SU-DHL-6 (cell line): Measurements from ENCODE around the gene SURF6.

Experiments used
- H2AFZ ChIP-seq: fragments of 200-600 bp; sonication (generic); 2 replicates; pipeline ENCODE4 v1.6.1; 2014; ENCODE audit warnings: low read depth, mild to moderate bottlenecking, moderate library complexity, mixed read lengths, antibody characterized with exemption, low read length; ENCODE audit not compliant: severe bottlenecking
- H3F3A ChIP-seq: fragments of 200-600 bp; shearing (Covaris generic); 2 replicates; pipeline ENCODE4 v1.6.0; 2016; ENCODE audit warnings: antibody characterized with exemption, mild to moderate bottlenecking; ENCODE audit not compliant: insufficient read depth
- H3K27ac ChIP-seq: fragments of 200-600 bp; sonication (generic); 2 replicates; pipeline ENCODE4 v1.5.1; 2016; ENCODE audit warnings: low read depth, mild to moderate bottlenecking, low read length, moderate library complexity, mixed read lengths
- H3K27me3 ChIP-seq: fragments of 200-600 bp; sonication (generic), shearing (Covaris generic); 2 replicates; pipeline ENCODE4 v1.6.0; 2014; ENCODE audit warnings: mild to moderate bottlenecking, low read length
- H3K36me3 ChIP-seq: fragments of 200-600 bp; sonication (generic); 2 replicates; pipeline ENCODE4 v1.6.1; 2014; ENCODE audit warnings: mild to moderate bottlenecking, low read length, mixed read lengths
- H3K4me2 ChIP-seq: fragments of 300-600, 200-600 bp; shearing (Covaris generic), sonication (generic); 2 replicates; pipeline ENCODE4 v1.6.0; 2014; ENCODE audit warnings: low read length, low read depth, mild to moderate bottlenecking; ENCODE audit not compliant: poor library complexity, severe bottlenecking
- H3K4me3 ChIP-seq: fragments of 200-600 bp; sonication (generic); 2 replicates; pipeline ENCODE4 v1.5.1; 2014; ENCODE audit warnings: antibody characterized with exemption, low read length, mild to moderate bottlenecking, mixed read lengths; ENCODE audit not compliant: insufficient read depth, poor library complexity, severe bottlenecking
- H3K79me2 ChIP-seq: fragments of 200-600 bp; sonication (generic); 2 replicates; pipeline ENCODE4 v1.6.1; 2014; ENCODE audit warnings: mild to moderate bottlenecking, low read length, moderate library complexity; ENCODE audit not compliant: insufficient read depth
- H3K9ac ChIP-seq: fragments of 200-600 bp; sonication (generic); 2 replicates; pipeline ENCODE4 v1.7.0; 2014; ENCODE audit warnings: mild to moderate bottlenecking, low read length
- H3K9me2 ChIP-seq: fragments of 200-600 bp; sonication (generic); replicated peaks from 2 replicates; pipeline ENCODE4 v1.6.1; 2014; ENCODE audit warnings: low read length; ENCODE audit not compliant: insufficient read depth
- H3K9me3 ChIP-seq: fragments of 200-600 bp; sonication (generic); 2 replicates; pipeline ENCODE4 v1.6.1; 2014; ENCODE audit warnings: low read length, mixed read lengths; ENCODE audit not compliant: insufficient read depth
- H4K20me1 ChIP-seq: fragments of 200-600 bp; sonication (generic); 2 replicates; pipeline ENCODE4 v1.6.1; 2014; ENCODE audit warnings: low read depth, mild to moderate bottlenecking, antibody characterized with exemption, low read length, moderate library complexity, mixed read lengths
- CTCF ChIP-seq: fragments of 200-600 bp; sonication (generic); IDR thresholded peaks from one replicate; pipeline ENCODE4 v1.5.1; 2017; ENCODE audit warnings: antibody characterized with exemption, mild to moderate bottlenecking, low read length, moderate library complexity; ENCODE audit not compliant: insufficient read depth, poor library complexity, severe bottlenecking
- EZH2phosphoT487 ChIP-seq: fragments of 200-600 bp; sonication (generic), shearing (Covaris generic); conservative IDR thresholded peaks from 2 replicates; pipeline ENCODE4 v1.6.1; 2018; ENCODE audit warnings: mild to moderate bottlenecking, antibody characterized with exemption, low read length, moderate library complexity, mixed read lengths

The SURF6 gene

GRCh38 chr9:133369933-133370332 is 33.9 kb upstream of the SURF6 start:
- Histone ChIP-seq H3K27ac (no peak overlapping the region), H3K9me3 (no peaks in the 10 kb centered on the region), H3F3A (no peaks in the 10 kb centered on the region), H3K9ac (no peak overlapping the region), H3K9me2 (no peaks in the 10 kb centered on the region), H3K4me3 (no peak overlapping the region), H3K36me3 (peaks cover 6% of the 10 kb centered on the region; the same call in 1 of the 2 replicates), H3K27me3 (no peaks in the 10 kb centered on the region), H3K79me2 (peaks cover 79% of the 10 kb centered on the region), H2AFZ (no peak overlapping the region), H4K20me1 (no peaks in the 10 kb centered on the region; the same call in 1 of the 2 replicates), H3K4me2 (no peak overlapping the region)
- no peak for TF ChIP-seq CTCF
- TF ChIP-seq EZH2phosphoT487 = no peak

- Histone ChIP-seq H4K20me1 (no peaks in the 10 kb centered on the region; the same call in 1 of the 2 replicates), H3K79me2 (peaks cover 74% of the 10 kb centered on the region), H3K27ac (no peak overlapping the region), H3K4me2 (no peak overlapping the region), H2AFZ (no peak overlapping the region), H3K4me3 (no peak overlapping the region), H3K9ac (no peak overlapping the region), H3K9me3 (no peaks in the 10 kb centered on the region), H3F3A (no peaks in the 10 kb centered on the region), H3K36me3 (peaks cover 6% of the 10 kb centered on the region; the same call in 1 of the 2 replicates), H3K9me2 (no peaks in the 10 kb centered on the region), H3K27me3 (no peaks in the 10 kb centered on the region)
- no peak for TF ChIP-seq EZH2phosphoT487
- TF ChIP-seq CTCF = no peak
These were observed 33.4 kb upstream of the SURF6 start for GRCh38 chr9:133369422-133369821.

- Histone ChIP-seq H3K9me3 (no peaks in the 10 kb centered on the region), H3K79me2 (peaks cover 65% of the 10 kb centered on the region), H3K4me3 (no peak overlapping the region), H3F3A (no peaks in the 10 kb centered on the region), H3K4me2 (no peak overlapping the region), H2AFZ (no peak overlapping the region), H3K27me3 (no peaks in the 10 kb centered on the region), H4K20me1 (no peaks in the 10 kb centered on the region; the same call in 1 of the 2 replicates), H3K27ac (no peak overlapping the region), H3K36me3 (peaks cover 6% of the 10 kb centered on the region; the same call in 1 of the 2 replicates), H3K9me2 (no peaks in the 10 kb centered on the region), H3K9ac (no peak overlapping the region)
- TF ChIP-seq EZH2phosphoT487 (no peak), CTCF (no peak)
These were observed 32.4 kb upstream of the SURF6 start for GRCh38 chr9:133368249-133368881.
